ENCODE measurements around the gene SLC12A7.

SLC12A7 gene

GRCh38 chr5:1038417-1039209 is 73.2 kb downstream of the SLC12A7 start:
- TF ChIP-seq SIN3A (IDR thresholded peaks at IDR 0.05; ENCODE audit: borderline replicate concordance, insufficient read depth, low read length) = no peak
- no peak for TF ChIP-seq TAF1 (IDR thresholded peaks at IDR 0.05; ENCODE audit: borderline replicate concordance, insufficient read depth, low read length)
- no peak for TF ChIP-seq POLR2AphosphoS5 (IDR thresholded peaks at IDR 0.05; ENCODE audit: low read depth, low read length)
- no peak for TF ChIP-seq REST (IDR thresholded peaks at IDR 0.05; ENCODE audit: insufficient read depth in 1 of 2, low read depth in 2 of 2, low read length in 2 of 2)
- no peak for TF ChIP-seq FOXP2 (optimal IDR thresholded peaks at IDR 0.05; ENCODE audit: borderline replicate concordance, extremely low read depth, extremely low read length, insufficient read depth)

- no peak for TF ChIP-seq SIN3A (IDR thresholded peaks at IDR 0.05; ENCODE audit: borderline replicate concordance, insufficient read depth, low read length)
These were observed 74.0 kb downstream of the SLC12A7 start for GRCh38 chr5:1037671-1038416.

- TF ChIP-seq FOXP2 (optimal IDR thresholded peaks at IDR 0.05; ENCODE audit: borderline replicate concordance, extremely low read depth, extremely low read length, insufficient read depth) (no peak), TAF1 (IDR thresholded peaks at IDR 0.05; ENCODE audit: borderline replicate concordance, insufficient read depth, low read length) (no peak), POLR2AphosphoS5 (IDR thresholded peaks at IDR 0.05; ENCODE audit: low read depth, low read length) (no peak), SIN3A (IDR thresholded peaks at IDR 0.05; ENCODE audit: borderline replicate concordance, insufficient read depth, low read length) (no peak), REST (IDR thresholded peaks at IDR 0.05; ENCODE audit: insufficient read depth in 1 of 2, low read depth in 2 of 2, low read length in 2 of 2) (no peak)
These were observed 74.7 kb downstream of the SLC12A7 start for GRCh38 chr5:1037123-1037670.

GRCh38 chr5:1036504-1037122 is 75.2 kb downstream of the SLC12A7 start:
- no peak for TF ChIP-seq REST (IDR thresholded peaks at IDR 0.05; ENCODE audit: insufficient read depth in 1 of 2, low read depth in 2 of 2, low read length in 2 of 2)
- no peak for TF ChIP-seq TAF1 (IDR thresholded peaks at IDR 0.05; ENCODE audit: borderline replicate concordance, insufficient read depth, low read length)

GRCh38 chr5:1035421-1036405 is 76.2 kb downstream of the SLC12A7 start:
- TF ChIP-seq SIN3A (IDR thresholded peaks at IDR 0.05; ENCODE audit: borderline replicate concordance, insufficient read depth, low read length) (no peak), FOXP2 (optimal IDR thresholded peaks at IDR 0.05; ENCODE audit: borderline replicate concordance, extremely low read depth, extremely low read length, insufficient read depth) (no peak), TAF1 (IDR thresholded peaks at IDR 0.05; ENCODE audit: borderline replicate concordance, insufficient read depth, low read length) (no peak), REST (IDR thresholded peaks at IDR 0.05; ENCODE audit: insufficient read depth in 1 of 2, low read depth in 2 of 2, low read length in 2 of 2) (no peak), POLR2AphosphoS5 (IDR thresholded peaks at IDR 0.05; ENCODE audit: low read depth, low read length) (no peak)

All from PFSK-1 (cell line).